Measurements from ENCODE around the gene NRL. TPM values are rescaled to one million over a fixed set of nuclear protein-coding genes. Genes with fewer than 3 reads are reported as not detected.

The NRL gene
- total and polyA plus RNA-seq, 2 donors (not counting 3 experiments of a cell fraction or from before 2014, with no cell fraction given), result 0.71 to 1.1 TPM

DNA sequence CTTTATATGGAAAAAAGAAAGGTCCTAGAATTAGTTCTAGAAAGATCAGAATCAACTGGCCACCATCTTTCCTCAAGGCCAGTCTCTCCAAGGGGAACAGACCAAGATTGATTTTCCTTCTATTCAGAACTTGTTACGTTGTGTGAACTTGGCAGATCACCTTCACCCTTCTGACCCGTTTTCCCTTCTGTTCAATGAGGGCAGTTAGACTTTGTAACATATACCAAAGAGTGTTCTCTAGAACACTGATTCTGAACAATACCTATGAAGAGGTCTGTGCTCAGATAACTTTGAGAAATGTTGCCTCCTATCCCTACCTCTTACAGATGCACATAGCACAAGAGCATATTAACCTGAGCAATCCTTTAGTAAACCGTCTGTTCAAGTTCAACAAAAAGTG, 31.3 kb downstream of the NRL start:
- no peaks in the 10 kb centered on the region for H3K9me1 ChIP-seq (replicated peaks; ENCODE audit: control insufficient read depth, extremely low read depth, insufficient read depth, low read length)
- no peaks in the 10 kb centered on the region for H4K20me1 ChIP-seq (replicated peaks; ENCODE audit: control insufficient read depth, extremely low read depth, insufficient read depth, low read length)
- intact Hi-C loops (cut with micrococcal nuclease), result no loop called here
- no peak for DNase-seq (ENCODE audit: low read depth, low spot score)
- TF ChIP-seq JUN (IDR thresholded peaks at IDR 0.05; ENCODE audit: borderline replicate concordance, insufficient read depth, insufficient read length, low read depth), result no peak
- BruUV-seq (replicated peaks), result no TSS peak
- H3K27me3 ChIP-seq (ENCODE audit: control insufficient read depth in 2 of 2, insufficient read depth in 2 of 2, low read length in 2 of 2), result peaks cover 28 to 35% of the 10 kb centered on the region in 2 experiments
- H2AFZ ChIP-seq (ENCODE audit: low read depth, low read length), result no peak overlapping the region
- H3K9me3 ChIP-seq (replicated peaks; ENCODE audit: control insufficient read depth, insufficient read depth, low read length), result no peaks in the 10 kb centered on the region
- no peak overlapping the region for H3K4me3 ChIP-seq (replicated peaks in 1 of 3; ENCODE audit: insufficient read depth in 1 of 3, low read depth in 1 of 3, low read length in 3 of 3)
- CTCF ChIA-PET, result interaction anchor here (1.3 to 5.7 kb wide), 2 partner anchors 26 to 47 kb away, joined by 3 to 51 read pairs; no protein-coding TSS in a partner anchor
- no peaks in the 10 kb centered on the region for H3K36me3 ChIP-seq (ENCODE audit: control insufficient read depth in 2 of 2, extremely low read depth in 1 of 2, insufficient read depth in 2 of 2, low read length in 2 of 2)
- H3K4me1 ChIP-seq (ENCODE audit: control insufficient read depth, extremely low read depth, insufficient read depth, low read length), result no peaks in the 10 kb centered on the region
- H3K79me2 ChIP-seq (ENCODE audit: control insufficient read depth, insufficient read depth, low read length), result no peaks in the 10 kb centered on the region
- no peak for FAIRE-seq
- dilution Hi-C loops (cut with MboI; ENCODE audit: extremely low pct_ligation_motif_present, low sequenced_read_pairs), result no loop called here
- no peak overlapping the region for H3K4me2 ChIP-seq (ENCODE audit: insufficient read depth, low read length)
- H3K9ac ChIP-seq (replicated peaks; ENCODE audit: extremely low read depth, insufficient read depth, low read length), result no peak overlapping the region
- H3K27ac ChIP-seq (ENCODE audit: insufficient read depth, low read depth, low read length), result no peak overlapping the region
- POLR2A ChIA-PET, result no interaction called here

DNA sequence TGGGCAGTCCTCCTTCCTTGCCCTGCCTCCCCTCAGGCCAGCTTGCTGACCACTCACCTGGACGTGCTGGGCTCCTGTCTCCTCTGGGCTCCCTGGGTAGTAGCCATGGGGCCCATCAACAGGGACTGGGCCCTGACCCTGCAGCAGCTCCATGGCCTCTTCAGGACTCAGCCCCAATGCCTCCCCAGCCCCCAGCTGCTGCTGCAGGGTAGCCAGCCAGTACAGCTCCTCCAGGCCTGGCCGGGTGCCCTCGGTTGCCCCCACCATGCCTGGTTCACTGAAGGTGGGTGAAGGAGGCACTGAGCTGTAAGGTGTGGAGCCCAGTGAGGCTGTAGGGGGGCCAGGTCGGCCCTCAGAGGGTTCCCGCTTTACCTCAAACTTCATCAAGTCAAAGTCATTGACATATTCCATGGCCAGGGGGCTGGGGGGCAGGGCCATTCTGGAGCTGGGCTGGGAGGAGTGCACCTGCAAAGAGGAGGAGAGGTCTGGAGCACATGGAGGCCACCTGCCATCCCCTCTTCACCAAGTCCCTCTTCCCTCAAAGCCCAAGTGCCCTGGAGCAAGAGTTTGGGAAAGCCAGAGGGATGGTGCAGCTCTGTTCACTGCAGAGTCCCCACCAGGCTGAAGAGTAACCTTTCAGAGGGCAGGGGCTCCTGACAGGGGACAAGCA, 32.2 kb downstream of the NRL start:
- H3K9me3 ChIP-seq (replicated peaks; ENCODE audit: control insufficient read depth, insufficient read depth, low read length), result no peaks in the 10 kb centered on the region
- peaks cover 28 to 35% of the 10 kb centered on the region in 2 experiments for H3K27me3 ChIP-seq (ENCODE audit: control insufficient read depth in 2 of 2, insufficient read depth in 2 of 2, low read length in 2 of 2)
- dilution Hi-C loops (cut with MboI; ENCODE audit: extremely low pct_ligation_motif_present, low sequenced_read_pairs) (no loop called here), intact Hi-C loops (cut with micrococcal nuclease) (no loop called here)
- no peaks in the 10 kb centered on the region for H4K20me1 ChIP-seq (replicated peaks; ENCODE audit: control insufficient read depth, extremely low read depth, insufficient read depth, low read length)
- no peak overlapping the region for H3K27ac ChIP-seq (ENCODE audit: insufficient read depth, low read depth, low read length)
- H2AFZ ChIP-seq (ENCODE audit: low read depth, low read length), result no peak overlapping the region
- DNase-seq (ENCODE audit: low read depth, low spot score) (no peak), FAIRE-seq (no peak)
- TF ChIP-seq POLR2A (IDR thresholded peaks at IDR 0.05; ENCODE audit: low read depth, low read length), result no peak
- TF ChIP-seq JUN (IDR thresholded peaks at IDR 0.05; ENCODE audit: borderline replicate concordance, insufficient read depth, insufficient read length, low read depth), result no peak
- no peak for TF ChIP-seq FOS (IDR thresholded peaks at IDR 0.05; ENCODE audit: borderline replicate concordance, insufficient read depth, low read length)
- TF ChIP-seq MAX (IDR thresholded peaks at IDR 0.05; ENCODE audit: insufficient read depth, insufficient read length), result no peak
- no peak for TF ChIP-seq POLR2AphosphoS5 (IDR thresholded peaks at IDR 0.05; ENCODE audit: insufficient read depth, low read depth, low read length)
- TF ChIP-seq MYC (IDR thresholded peaks at IDR 0.05; ENCODE audit: low read depth, low read length), result no peak
- TF ChIP-seq EZH2 (IDR thresholded peaks at IDR 0.05; ENCODE audit: borderline replicate concordance, low read depth, low read length, severe bottlenecking), result no peak
- TF ChIP-seq, protein P1, sequence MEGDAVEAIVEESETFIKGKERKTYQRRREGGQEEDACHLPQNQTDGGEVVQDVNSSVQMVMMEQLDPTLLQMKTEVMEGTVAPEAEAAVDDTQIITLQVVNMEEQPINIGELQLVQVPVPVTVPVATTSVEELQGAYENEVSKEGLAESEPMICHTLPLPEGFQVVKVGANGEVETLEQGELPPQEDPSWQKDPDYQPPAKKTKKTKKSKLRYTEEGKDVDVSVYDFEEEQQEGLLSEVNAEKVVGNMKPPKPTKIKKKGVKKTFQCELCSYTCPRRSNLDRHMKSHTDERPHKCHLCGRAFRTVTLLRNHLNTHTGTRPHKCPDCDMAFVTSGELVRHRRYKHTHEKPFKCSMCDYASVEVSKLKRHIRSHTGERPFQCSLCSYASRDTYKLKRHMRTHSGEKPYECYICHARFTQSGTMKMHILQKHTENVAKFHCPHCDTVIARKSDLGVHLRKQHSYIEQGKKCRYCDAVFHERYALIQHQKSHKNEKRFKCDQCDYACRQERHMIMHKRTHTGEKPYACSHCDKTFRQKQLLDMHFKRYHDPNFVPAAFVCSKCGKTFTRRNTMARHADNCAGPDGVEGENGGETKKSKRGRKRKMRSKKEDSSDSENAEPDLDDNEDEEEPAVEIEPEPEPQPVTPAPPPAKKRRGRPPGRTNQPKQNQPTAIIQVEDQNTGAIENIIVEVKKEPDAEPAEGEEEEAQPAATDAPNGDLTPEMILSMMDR (IDR thresholded peaks at IDR 0.05; ENCODE audit: extremely low read depth in 1 of 2, insufficient read depth in 1 of 2, low read depth in 1 of 2, low read length in 2 of 2), result no peak
- TF ChIP-seq GATA2 (IDR thresholded peaks at IDR 0.05; ENCODE audit: insufficient read depth, insufficient read length, low read depth, low read length), result no peak
- no peak overlapping the region for H3K9ac ChIP-seq (replicated peaks; ENCODE audit: extremely low read depth, insufficient read depth, low read length)
- no peaks in the 10 kb centered on the region for H3K4me1 ChIP-seq (ENCODE audit: control insufficient read depth, extremely low read depth, insufficient read depth, low read length)
- no peak overlapping the region for H3K4me2 ChIP-seq (ENCODE audit: insufficient read depth, low read length)
- ChIA-PET CTCF (interaction anchor here (1.3 to 5.7 kb wide), 5 partner anchors 9 to 46 kb away, joined by 3 to 51 read pairs (median 18); partner anchors contain the start of gene CPNE6), POLR2A (interaction anchor here (0.5 kb wide), 1 partner anchor 900 kb away, joined by 10 read pairs; no protein-coding TSS in a partner anchor)
- no TSS peak for BruUV-seq (replicated peaks)
- H3K79me2 ChIP-seq (ENCODE audit: control insufficient read depth, insufficient read depth, low read length), result no peaks in the 10 kb centered on the region
- H3K9me1 ChIP-seq (replicated peaks; ENCODE audit: control insufficient read depth, extremely low read depth, insufficient read depth, low read length), result no peaks in the 10 kb centered on the region
- no peaks in the 10 kb centered on the region for H3K36me3 ChIP-seq (ENCODE audit: control insufficient read depth in 2 of 2, extremely low read depth in 1 of 2, insufficient read depth in 2 of 2, low read length in 2 of 2)
- no peak overlapping the region for H3K4me3 ChIP-seq (replicated peaks in 1 of 3; ENCODE audit: insufficient read depth in 1 of 3, low read depth in 1 of 3, low read length in 3 of 3)

Measured in endothelial cell of umbilical vein (primary cell).